HUES64 (cell line): ENCODE data around the gene JAZF1.

ENCODE experiments used
- H3K27ac ChIP-seq: 2 replicates; pipeline ENCODE4 v1.7.0; 2013; ENCODE audit warnings: low read depth, low read length, inconsistent platforms
- H3K27me3 ChIP-seq: 2 replicates; pipeline ENCODE4 v1.6.1; 2013; ENCODE audit warnings: mild to moderate bottlenecking, low read length; ENCODE audit not compliant: insufficient read depth
- H3K36me3 ChIP-seq: 2 replicates; pipeline ENCODE4 v1.6.1; 2013; ENCODE audit warnings: mild to moderate bottlenecking, low read length; ENCODE audit not compliant: insufficient read depth
- H3K4me1 ChIP-seq: 2 replicates; pipeline ENCODE4 v1.6.1; 2013; ENCODE audit warnings: mild to moderate bottlenecking, low read length, moderate library complexity; ENCODE audit not compliant: insufficient read depth
- H3K4me3 ChIP-seq: 2 replicates; pipeline ENCODE4 v1.5.1; 2013; ENCODE audit warnings: mild to moderate bottlenecking, low read length, moderate library complexity
- H3K9ac ChIP-seq: 2 replicates; pipeline ENCODE4 v1.6.1; 2013; ENCODE audit warnings: mild to moderate bottlenecking, low read depth, low read length
- H3K9me3 ChIP-seq: 2 replicates; pipeline ENCODE4 v1.6.1; 2013; ENCODE audit warnings: low read depth, low read length; ENCODE audit not compliant: insufficient read depth
- WGBS: fragments of 150-250, 120-280 bp; methylation state at CpG from one replicate; pipeline ENCODE4 v1.1.7; 2013; ENCODE audit warnings: missing lambda C conversion rate; 5-methylcytosine and 5-hydroxymethylcytosine counted together

Gene JAZF1

GRCh38 chr7:28208506-28208905 is 27.9 kb upstream of the JAZF1 start:
- no peaks in the 10 kb centered on the region for H3K36me3 ChIP-seq
- WGBS: 98% methylated on average over 2 of the region's 2 CpGs
- H3K27ac ChIP-seq: no peak overlapping the region
- no peak overlapping the region for H3K9ac ChIP-seq
- H3K4me3 ChIP-seq: no peak overlapping the region
- H3K4me1 ChIP-seq: no peaks in the 10 kb centered on the region
- H3K9me3 ChIP-seq: no peaks in the 10 kb centered on the region
- H3K27me3 ChIP-seq: no peaks in the 10 kb centered on the region

GRCh38 chr7:28207486-28208158 is 27.0 kb upstream of the JAZF1 start:
- no peak overlapping the region for H3K9ac ChIP-seq
- no peaks in the 10 kb centered on the region for H3K36me3 ChIP-seq
- whole genome bisulfite sequencing: 96% methylated on average over 1 of the region's 1 CpG
- H3K27ac ChIP-seq: no peak overlapping the region
- no peaks in the 10 kb centered on the region for H3K9me3 ChIP-seq
- no peak overlapping the region for H3K4me3 ChIP-seq
- H3K4me1 ChIP-seq: no peaks in the 10 kb centered on the region
- no peaks in the 10 kb centered on the region for H3K27me3 ChIP-seq

- H3K4me1 ChIP-seq: no peaks in the 10 kb centered on the region
- H3K4me3 ChIP-seq: no peak overlapping the region
- WGBS: 91% methylated on average over 1 of the region's 3 CpGs
- no peak overlapping the region for H3K9ac ChIP-seq
- no peaks in the 10 kb centered on the region for H3K9me3 ChIP-seq
- no peaks in the 10 kb centered on the region for H3K36me3 ChIP-seq
- H3K27ac ChIP-seq: no peak overlapping the region
- no peaks in the 10 kb centered on the region for H3K27me3 ChIP-seq
Observed at GRCh38 chr7:28205506-28205905, 24.9 kb upstream of the JAZF1 start.

- Histone ChIP-seq H3K9ac (no peak overlapping the region), H3K27ac (no peak overlapping the region), H3K36me3 (no peaks in the 10 kb centered on the region), H3K27me3 (no peaks in the 10 kb centered on the region), H3K4me1 (no peaks in the 10 kb centered on the region), H3K9me3 (no peaks in the 10 kb centered on the region), H3K4me3 (no peak overlapping the region)
- WGBS: 93% methylated on average over 5 of the region's 5 CpGs
Observed at GRCh38 chr7:28203508-28204240, 23.1 kb upstream of the JAZF1 start.

GRCh38 chr7:28202222-28202621 is 21.6 kb upstream of the JAZF1 start:
- no peaks in the 10 kb centered on the region for H3K36me3 ChIP-seq
- H3K9me3 ChIP-seq: no peaks in the 10 kb centered on the region
- no peaks in the 10 kb centered on the region for H3K27me3 ChIP-seq
- H3K27ac ChIP-seq: no peak overlapping the region
- no peaks in the 10 kb centered on the region for H3K4me1 ChIP-seq
- 96% methylated on average over 9 of the region's 9 CpGs for WGBS
- no peak overlapping the region for H3K9ac ChIP-seq
- no peak overlapping the region for H3K4me3 ChIP-seq

- Histone ChIP-seq H3K9me3 (no peaks in the 10 kb centered on the region), H3K9ac (no peak overlapping the region), H3K27me3 (no peaks in the 10 kb centered on the region), H3K27ac (no peak overlapping the region), H3K4me3 (no peak overlapping the region), H3K36me3 (no peaks in the 10 kb centered on the region), H3K4me1 (no peaks in the 10 kb centered on the region)
- 65% methylated on average over 1 of the region's 1 CpG for WGBS
Observed at GRCh38 chr7:28201131-28201530, 20.5 kb upstream of the JAZF1 start.

- Histone ChIP-seq H3K4me1 (no peaks in the 10 kb centered on the region), H3K27me3 (no peaks in the 10 kb centered on the region), H3K27ac (no peak overlapping the region), H3K9ac (no peak overlapping the region), H3K4me3 (no peak overlapping the region), H3K36me3 (no peaks in the 10 kb centered on the region), H3K9me3 (no peaks in the 10 kb centered on the region)
- WGBS: 83% methylated on average over 2 of the region's 2 CpGs
Observed at GRCh38 chr7:28200598-28200997, 20.0 kb upstream of the JAZF1 start.

GRCh38 chr7:28199021-28199510 is 18.5 kb upstream of the JAZF1 start:
- 95% methylated on average over 3 of the region's 3 CpGs for WGBS

GRCh38 chr7:28195910-28196620 is 15.5 kb upstream of the JAZF1 start:
- Histone ChIP-seq H3K4me3 (no peak overlapping the region), H3K9ac (no peak overlapping the region), H3K27me3 (no peaks in the 10 kb centered on the region), H3K4me1 (peaks cover 15% of the 10 kb centered on the region), H3K36me3 (no peaks in the 10 kb centered on the region), H3K9me3 (no peaks in the 10 kb centered on the region), H3K27ac (no peak overlapping the region)
- 90% methylated on average over 4 of the region's 4 CpGs for WGBS

More at GRCh38 chr7:28199021-28199510, 18.5 kb upstream of the JAZF1 start:
- Histone ChIP-seq H3K36me3 (no peaks in the 10 kb centered on the region), H3K4me1 (no peaks in the 10 kb centered on the region), H3K27me3 (no peaks in the 10 kb centered on the region), H3K9ac (no peak overlapping the region), H3K27ac (no peak overlapping the region), H3K9me3 (no peaks in the 10 kb centered on the region), H3K4me3 (no peak overlapping the region)

GRCh38 chr7:28192786-28193585 is 12.4 kb upstream of the JAZF1 start:
- WGBS: 85% methylated on average over 7 of the region's 7 CpGs
- H3K4me1 ChIP-seq: peaks cover 22% of the 10 kb centered on the region
- no peak overlapping the region for H3K9ac ChIP-seq
- H3K36me3 ChIP-seq: no peaks in the 10 kb centered on the region
- H3K4me3 ChIP-seq: no peak overlapping the region
- H3K27ac ChIP-seq: no peak overlapping the region
- no peaks in the 10 kb centered on the region for H3K27me3 ChIP-seq
- H3K9me3 ChIP-seq: no peaks in the 10 kb centered on the region
